OCI-LY1 (cell line): ENCODE measurements around the gene SOX15.

ENCODE experiments used
- H2AFZ ChIP-seq: fragments of 200-600 bp; sonication (generic), shearing (Covaris generic); 2 replicates; pipeline ENCODE4 v1.6.0; 2014; ENCODE audit warnings: antibody characterized with exemption, mild to moderate bottlenecking, low read length
- H3F3A ChIP-seq: fragments of 200-600 bp; sonication (generic), shearing (Covaris generic); 2 replicates; pipeline ENCODE4 v1.6.0; 2014; ENCODE audit warnings: mild to moderate bottlenecking, antibody characterized with exemption, low read length, moderate library complexity; ENCODE audit not compliant: insufficient read depth
- H3K27ac ChIP-seq: fragments of 200-600 bp; sonication (generic); 2 replicates; pipeline ENCODE4 v1.5.1; 2014; ENCODE audit warnings: low read length, mixed run types, mild to moderate bottlenecking, low read depth; ENCODE audit not compliant: poor library complexity, severe bottlenecking
- H3K27me3 ChIP-seq: fragments of 200-600 bp; sonication (generic); 2 replicates; pipeline ENCODE4 v1.6.0; 2014; ENCODE audit warnings: antibody characterized with exemption, mild to moderate bottlenecking, low read length, moderate library complexity; ENCODE audit not compliant: insufficient read depth
- H3K36me3 ChIP-seq: fragments of 200-600 bp; sonication (generic); 2 replicates; pipeline ENCODE4 v1.6.1; 2014; ENCODE audit warnings: mild to moderate bottlenecking, antibody characterized with exemption, low read length, moderate library complexity, mixed read lengths; ENCODE audit not compliant: insufficient read depth
- H3K4me1 ChIP-seq: fragments of 200-600 bp; sonication (generic); 2 replicates; pipeline ENCODE4 v1.5.1; 2014; ENCODE audit warnings: mild to moderate bottlenecking, low read length, moderate library complexity; ENCODE audit not compliant: insufficient read depth, severe bottlenecking
- H3K4me2 ChIP-seq: fragments of 200-600 bp; sonication (generic), shearing (Covaris generic); 2 replicates; pipeline ENCODE4 v1.6.1; 2014; ENCODE audit warnings: low read length
- H3K4me3 ChIP-seq: fragments of 200-600 bp; sonication (generic); 2 replicates; pipeline ENCODE4 v1.5.1; 2014; ENCODE audit warnings: low read length, low read depth, mild to moderate bottlenecking, mixed read lengths; ENCODE audit not compliant: poor library complexity, severe bottlenecking
- H3K79me2 ChIP-seq: fragments of 200-600 bp; shearing (Covaris generic); 2 replicates; pipeline ENCODE4 v1.6.1; 2016; ENCODE audit warnings: mixed run types, low read length, mixed read lengths; ENCODE audit not compliant: insufficient read depth
- H3K9ac ChIP-seq: fragments of 200-600 bp; sonication (generic), shearing (Covaris generic); 2 replicates; pipeline ENCODE4 v1.6.1; 2014; ENCODE audit warnings: mild to moderate bottlenecking, low read length, mixed read lengths
- H3K9me2 ChIP-seq: fragments of 200-600 bp; sonication (generic), shearing (Covaris generic); 2 replicates; pipeline ENCODE4 v1.6.1; 2014; ENCODE audit warnings: low read depth, mild to moderate bottlenecking, low read length, mixed read lengths
- H3K9me3 ChIP-seq: fragments of 200-600 bp; shearing (Covaris generic); 2 replicates; pipeline ENCODE4 v1.6.1; 2014; ENCODE audit warnings: low read length, mixed read lengths
- H4K20me1 ChIP-seq: fragments of 200-600 bp; sonication (generic), shearing (Covaris generic); 2 replicates; pipeline ENCODE4 v1.6.0; 2016; ENCODE audit warnings: mild to moderate bottlenecking, low read length; ENCODE audit not compliant: insufficient read depth
- CTCF ChIP-seq: fragments of 200-600 bp; sonication (generic), shearing (Covaris generic); IDR thresholded peaks from 2 replicates; pipeline ENCODE4 v1.5.1; 2017; ENCODE audit warnings: mild to moderate bottlenecking, antibody characterized with exemption, low read length, moderate library complexity, mixed read lengths
- EZH2 ChIP-seq: fragments of 200-600 bp; sonication (generic), shearing (Covaris generic); IDR thresholded peaks from 2 replicates; pipeline ENCODE4 v1.8.0; 2017; ENCODE audit warnings: borderline replicate concordance, mixed run types, mild to moderate bottlenecking, antibody characterized with exemption, low read length, moderate library complexity, mixed read lengths

SOX15 gene

GRCh38 chr17:7613769-7614424 lies 24.0 kb upstream of the SOX15 start:
- Histone ChIP-seq H3K4me3 (peak overlapping the region; percentile 99), H3K27ac (no peak overlapping the region), H3F3A (no peaks in the 10 kb centered on the region), H3K4me2 (peak overlapping the region; percentile 99), H3K9me3 (no peaks in the 10 kb centered on the region), H4K20me1 (no peaks in the 10 kb centered on the region), H3K4me1 (peaks cover 23% of the 10 kb centered on the region), H3K9ac (peak overlapping the region; percentile 86), H2AFZ (no peak overlapping the region), H3K27me3 (no peaks in the 10 kb centered on the region), H3K36me3 (peaks cover 23% of the 10 kb centered on the region; the same call in 1 of the 2 replicates), H3K79me2 (peaks cover 17% of the 10 kb centered on the region), H3K9me2 (no peaks in the 10 kb centered on the region)
- TF ChIP-seq EZH2, result no peak
- TF ChIP-seq CTCF, result 0 out of 2 replicates have a peak, but pooled peaks have one; percentile 8

GRCh38 chr17:7612294-7612640 lies 22.4 kb upstream of the SOX15 start:
- Histone ChIP-seq H3K4me2 (peak overlapping the region; percentile 20; the same call in 1 of the 2 replicates), H3K36me3 (peaks cover 23% of the 10 kb centered on the region; the same call in 1 of the 2 replicates), H3K79me2 (peaks cover 23% of the 10 kb centered on the region), H2AFZ (no peak overlapping the region), H3K9me3 (no peaks in the 10 kb centered on the region), H3K9ac (no peak overlapping the region; the same call in 1 of the 2 replicates), H3K4me3 (no peak overlapping the region), H3K27me3 (no peaks in the 10 kb centered on the region), H3K9me2 (no peaks in the 10 kb centered on the region), H3F3A (no peaks in the 10 kb centered on the region), H4K20me1 (no peaks in the 10 kb centered on the region), H3K27ac (no peak overlapping the region), H3K4me1 (peaks cover 23% of the 10 kb centered on the region)
- no peak for TF ChIP-seq CTCF
- no peak for TF ChIP-seq EZH2

- no peaks in the 10 kb centered on the region for H3K9me3 ChIP-seq
- H3K27me3 ChIP-seq, result no peaks in the 10 kb centered on the region
- H3K4me3 ChIP-seq, result no peak overlapping the region
- peak overlapping the region; percentile 20; the same call in 1 of the 2 replicates for H3K4me2 ChIP-seq
- H3K9ac ChIP-seq, result no peak overlapping the region; the same call in 1 of the 2 replicates
- no peak for TF ChIP-seq CTCF
- no peak for TF ChIP-seq EZH2
- peaks cover 23% of the 10 kb centered on the region; the same call in 1 of the 2 replicates for H3K36me3 ChIP-seq
- peaks cover 23% of the 10 kb centered on the region for H3K4me1 ChIP-seq
- H3F3A ChIP-seq, result no peaks in the 10 kb centered on the region
- no peaks in the 10 kb centered on the region for H4K20me1 ChIP-seq
- H2AFZ ChIP-seq, result no peak overlapping the region
- H3K79me2 ChIP-seq, result peaks cover 23% of the 10 kb centered on the region
- H3K9me2 ChIP-seq, result no peaks in the 10 kb centered on the region
- H3K27ac ChIP-seq, result no peak overlapping the region
Observed at GRCh38 chr17:7611635-7612293, 21.9 kb upstream of the SOX15 start.
